ENCODE data around the gene IMPDH1.
A peak's percentile ranks its signal among the peaks of the same experiment; 100 is the strongest.

Gene IMPDH1

GRCh38 chr7:128364166-128364870, 45.5 kb downstream of the IMPDH1 start:
- Histone ChIP-seq H2AK5ac (ENCODE audit: low read depth, low read length) (no peak overlapping the region), H3K36me3 (replicated peaks in 1 of 2; ENCODE audit: control insufficient read depth in 2 of 2, insufficient read depth in 2 of 2, low read length in 2 of 2) (no peaks in the 10 kb centered on the region), H2BK12ac (ENCODE audit: low read length) (no peak overlapping the region), H3K4ac (ENCODE audit: low read length) (no peak overlapping the region), H3K4me3 (ENCODE audit: low read length in 2 of 2) (no peak overlapping the region), H3K27ac (replicated peaks; ENCODE audit: low read length) (no peak overlapping the region), H3K4me2 (ENCODE audit: insufficient read depth, low read length, poor library complexity, severe bottlenecking) (no peak overlapping the region), H3K9ac (ENCODE audit: low read depth, low read length, poor library complexity) (no peak overlapping the region), H4K8ac (ENCODE audit: low read depth, low read length) (no peak overlapping the region), H2BK120ac (ENCODE audit: low read depth, low read length) (no peak overlapping the region), H3K18ac (ENCODE audit: low read length) (no peak overlapping the region), H2BK5ac (ENCODE audit: low read length) (no peak overlapping the region), H3K9me3 (replicated peaks in 1 of 2; ENCODE audit: control insufficient read depth in 2 of 2, insufficient read depth in 1 of 2, low read depth in 1 of 2, low read length in 2 of 2) (no peaks in the 10 kb centered on the region), H2AFZ (ENCODE audit: low read length) (no peak overlapping the region), H3K23ac (ENCODE audit: low read depth, low read length, poor library complexity) (no peak overlapping the region), H3K27me3 (ENCODE audit: control insufficient read depth in 3 of 3, insufficient read depth in 3 of 3, low read depth in 1 of 3, low read length in 3 of 3) (peaks cover 5 to 76% (median 53%) of the 10 kb centered on the region in 3 experiments), H4K91ac (ENCODE audit: low read depth, low read length, poor library complexity) (no peak overlapping the region), H2BK15ac (ENCODE audit: low read length) (no peak overlapping the region), H3K79me1 (ENCODE audit: low read depth, low read length) (peaks cover 1% of the 10 kb centered on the region), H3K14ac (ENCODE audit: low read length) (no peak overlapping the region), H3K4me1 (ENCODE audit: control insufficient read depth in 2 of 2, insufficient read depth in 1 of 2, low read depth in 1 of 2, low read length in 2 of 2) (peaks cover 5 to 13% of the 10 kb centered on the region in 2 donors)
- no peak for DNase-seq (ENCODE audit: low spot score)
- no CpG with 5 or more reads among the region's 4 CpGs for WGBS, 2 donors (ENCODE audit: extremely low coverage in 2 of 2, insufficient read length in 2 of 2, insufficient replicate concordance in 1 of 2)

- H2BK12ac ChIP-seq (ENCODE audit: low read length), result no peak overlapping the region
- H4K8ac ChIP-seq (ENCODE audit: low read depth, low read length), result no peak overlapping the region
- no peak overlapping the region for H3K4me2 ChIP-seq (ENCODE audit: insufficient read depth, low read length, poor library complexity, severe bottlenecking)
- H3K36me3 ChIP-seq (replicated peaks in 1 of 2; ENCODE audit: control insufficient read depth in 2 of 2, insufficient read depth in 2 of 2, low read length in 2 of 2), result no peaks in the 10 kb centered on the region
- H2AK5ac ChIP-seq (ENCODE audit: low read depth, low read length), result no peak overlapping the region
- DNase-seq (ENCODE audit: low spot score), result no peak
- no peak overlapping the region for H2BK120ac ChIP-seq (ENCODE audit: low read depth, low read length)
- WGBS, 2 donors (ENCODE audit: extremely low coverage in 2 of 2, insufficient read length in 2 of 2, insufficient replicate concordance in 1 of 2), result no CpG with 5 or more reads among the region's 6 CpGs
- H3K18ac ChIP-seq (ENCODE audit: low read length), result no peak overlapping the region
- H2BK5ac ChIP-seq (ENCODE audit: low read length), result no peak overlapping the region
- no peak overlapping the region for H3K14ac ChIP-seq (ENCODE audit: low read length)
- H3K4me1 ChIP-seq (ENCODE audit: control insufficient read depth in 2 of 2, insufficient read depth in 1 of 2, low read depth in 1 of 2, low read length in 2 of 2), result peaks cover 5 to 13% of the 10 kb centered on the region in 2 donors
- H2AFZ ChIP-seq (ENCODE audit: low read length), result no peak overlapping the region
- H3K4me3 ChIP-seq (ENCODE audit: low read length in 2 of 2), result no peak overlapping the region
- H3K9me3 ChIP-seq (replicated peaks in 1 of 2; ENCODE audit: control insufficient read depth in 2 of 2, insufficient read depth in 1 of 2, low read depth in 1 of 2, low read length in 2 of 2), result no peaks in the 10 kb centered on the region
- no peak overlapping the region for H2BK15ac ChIP-seq (ENCODE audit: low read length)
- no peak overlapping the region for H3K4ac ChIP-seq (ENCODE audit: low read length)
- H4K91ac ChIP-seq (ENCODE audit: low read depth, low read length, poor library complexity), result no peak overlapping the region
- peaks cover 5 to 86% (median 55%) of the 10 kb centered on the region in 3 experiments for H3K27me3 ChIP-seq (ENCODE audit: control insufficient read depth in 3 of 3, insufficient read depth in 3 of 3, low read depth in 1 of 3, low read length in 3 of 3)
- H3K79me1 ChIP-seq (ENCODE audit: low read depth, low read length), result peaks cover 1% of the 10 kb centered on the region
- no peak overlapping the region for H3K23ac ChIP-seq (ENCODE audit: low read depth, low read length, poor library complexity)
- no peak overlapping the region for H3K9ac ChIP-seq (ENCODE audit: low read depth, low read length, poor library complexity)
- H3K27ac ChIP-seq (replicated peaks; ENCODE audit: low read length), result no peak overlapping the region
Observed at GRCh38 chr7:128363261-128363721, 46.5 kb downstream of the IMPDH1 start.

GRCh38 chr7:128362670-128363069, 47.1 kb downstream of the IMPDH1 start:
- Histone ChIP-seq H2BK15ac (ENCODE audit: low read length) (no peak overlapping the region), H2BK5ac (ENCODE audit: low read length) (no peak overlapping the region), H3K4me3 (ENCODE audit: low read length in 2 of 2) (no peak overlapping the region), H3K9me3 (replicated peaks in 1 of 2; ENCODE audit: control insufficient read depth in 2 of 2, insufficient read depth in 1 of 2, low read depth in 1 of 2, low read length in 2 of 2) (no peaks in the 10 kb centered on the region), H4K8ac (ENCODE audit: low read depth, low read length) (no peak overlapping the region), H3K79me1 (ENCODE audit: low read depth, low read length) (peaks cover 1% of the 10 kb centered on the region), H2BK12ac (ENCODE audit: low read length) (no peak overlapping the region), H3K4me1 (ENCODE audit: control insufficient read depth in 2 of 2, insufficient read depth in 1 of 2, low read depth in 1 of 2, low read length in 2 of 2) (peaks cover 5 to 13% of the 10 kb centered on the region in 2 donors), H2AFZ (ENCODE audit: low read length) (no peak overlapping the region), H4K91ac (ENCODE audit: low read depth, low read length, poor library complexity) (no peak overlapping the region), H3K9ac (ENCODE audit: low read depth, low read length, poor library complexity) (no peak overlapping the region), H3K4ac (ENCODE audit: low read length) (no peak overlapping the region), H3K18ac (ENCODE audit: low read length) (no peak overlapping the region), H3K14ac (ENCODE audit: low read length) (no peak overlapping the region), H2AK5ac (ENCODE audit: low read depth, low read length) (no peak overlapping the region), H3K36me3 (replicated peaks in 1 of 2; ENCODE audit: control insufficient read depth in 2 of 2, insufficient read depth in 2 of 2, low read length in 2 of 2) (no peaks in the 10 kb centered on the region), H2BK120ac (ENCODE audit: low read depth, low read length) (no peak overlapping the region), H3K23ac (ENCODE audit: low read depth, low read length, poor library complexity) (no peak overlapping the region), H3K27ac (replicated peaks; ENCODE audit: low read length) (no peak overlapping the region), H3K27me3 (ENCODE audit: control insufficient read depth in 3 of 3, insufficient read depth in 3 of 3, low read depth in 1 of 3, low read length in 3 of 3) (peaks cover 5 to 92% (median 55%) of the 10 kb centered on the region in 3 experiments), H3K4me2 (ENCODE audit: insufficient read depth, low read length, poor library complexity, severe bottlenecking) (no peak overlapping the region)
- WGBS, 2 donors (ENCODE audit: extremely low coverage in 2 of 2, insufficient read length in 2 of 2, insufficient replicate concordance in 1 of 2), result no CpG with 5 or more reads among the region's 4 CpGs
- DNase-seq (ENCODE audit: low spot score), result no peak

GRCh38 chr7:128361411-128362379, 48.1 kb downstream of the IMPDH1 start, which contains the start of gene PRRT4:
Gene PRRT4, minus strand, starts transcription at chr7:128361690.
- Histone ChIP-seq H3K4me2 (ENCODE audit: insufficient read depth, low read length, poor library complexity, severe bottlenecking) (peak within 1 kb of the TSS; percentile 92), H2BK5ac (ENCODE audit: low read length) (no peak within 1 kb of the TSS), H2AFZ (ENCODE audit: low read length) (peak within 1 kb of the TSS; percentile 96), H3K9me3 (replicated peaks in 1 of 2; ENCODE audit: control insufficient read depth in 2 of 2, insufficient read depth in 1 of 2, low read depth in 1 of 2, low read length in 2 of 2) (no peaks in the 10 kb centered on the region), H3K4me3 (ENCODE audit: low read length in 2 of 2) (peak within 1 kb of the TSS; percentile 57 to 80), H3K36me3 (replicated peaks in 1 of 2; ENCODE audit: control insufficient read depth in 2 of 2, insufficient read depth in 2 of 2, low read length in 2 of 2) (no peaks in the 10 kb centered on the region), H2BK12ac (ENCODE audit: low read length) (peak within 1 kb of the TSS; percentile 46), H2AK5ac (ENCODE audit: low read depth, low read length) (no peak within 1 kb of the TSS), H3K18ac (ENCODE audit: low read length) (peak within 1 kb of the TSS; percentile 95), H3K4me1 (ENCODE audit: control insufficient read depth in 2 of 2, insufficient read depth in 1 of 2, low read depth in 1 of 2, low read length in 2 of 2) (peaks cover 7 to 16% of the 10 kb centered on the region in 2 donors), H3K4ac (ENCODE audit: low read length) (no peak within 1 kb of the TSS), H3K23ac (ENCODE audit: low read depth, low read length, poor library complexity) (peak within 1 kb of the TSS; percentile 50), H2BK120ac (ENCODE audit: low read depth, low read length) (no peak within 1 kb of the TSS), H3K27ac (replicated peaks; ENCODE audit: low read length) (no peak within 1 kb of the TSS), H3K9ac (ENCODE audit: low read depth, low read length, poor library complexity) (peak within 1 kb of the TSS; percentile 98), H3K79me1 (ENCODE audit: low read depth, low read length) (peaks cover 1% of the 10 kb centered on the region), H4K8ac (ENCODE audit: low read depth, low read length) (no peak within 1 kb of the TSS), H3K14ac (ENCODE audit: low read length) (peak within 1 kb of the TSS; percentile 90), H3K27me3 (ENCODE audit: control insufficient read depth in 3 of 3, insufficient read depth in 3 of 3, low read depth in 1 of 3, low read length in 3 of 3) (peaks cover 5 to 96% (median 55%) of the 10 kb centered on the region in 3 experiments), H2BK15ac (ENCODE audit: low read length) (peak within 1 kb of the TSS; percentile 86), H4K91ac (ENCODE audit: low read depth, low read length, poor library complexity) (peak within 1 kb of the TSS; percentile 87)
- WGBS, 2 donors (ENCODE audit: extremely low coverage in 2 of 2, insufficient read length in 2 of 2, insufficient replicate concordance in 1 of 2), result no CpG with 5 or more reads among the region's 88 CpGs
- no peak for DNase-seq (ENCODE audit: low spot score)
